Upper lobe of right lung (tissue), 1 donor: Measurements from ENCODE around the gene ARHGAP31. TPM values are rescaled to one million over a fixed set of nuclear protein-coding genes. Genes with fewer than 3 reads are reported as not detected.
"Not testable (repeated sequence)": the region's sequence is repeated elsewhere in the genome, so short reads cannot be mapped to it uniquely, and the experiment has no call there.

Experiments used
- ATAC-seq: fragments of 200-7000 bp; cut with Tn5 transposase; one replicate; pipeline ENCODE4 v1.9.1; 2020; ENCODE audit warnings: mild to moderate bottlenecking, moderate library complexity
- DNase-seq: peaks from one replicate; pipeline ENCODE4 v3.0.0-alpha.2; 2020
- H3K27ac ChIP-seq: fragments of 200-600 bp; one replicate; pipeline ENCODE4 v1.8.0; 2022
- H3K27me3 ChIP-seq: fragments of 200-600 bp; one replicate; pipeline ENCODE4 v1.8.0; 2022; ENCODE audit warnings: mild to moderate bottlenecking
- H3K36me3 ChIP-seq: fragments of 200-600 bp; one replicate; pipeline ENCODE4 v1.8.0; 2022
- H3K4me1 ChIP-seq: fragments of 200-600 bp; one replicate; pipeline ENCODE4 v1.8.0; 2022
- H3K4me3 ChIP-seq: fragments of 200-600 bp; one replicate; pipeline ENCODE4 v1.8.0; 2022; ENCODE audit warnings: mild to moderate bottlenecking
- H3K9me3 ChIP-seq: fragments of 200-600 bp; one replicate; pipeline ENCODE4 v1.8.0; 2022
- intact Hi-C: fragments of 100-400 bp; cut with DNase I; formaldehyde crosslinking; loops from one replicate; pipeline ENCODE4 v1.11.0; 2022
- total RNA-seq: library from RNA; stranded (reverse); fragmentation: NEBNext Ultra II Directional; extraction: Animal tissue kit (Norgen Biotek cat#: 25700); gene quantifications from one replicate; pipeline ENCODE4 v1.2.1, GENCODE V29; 2021
- TF ChIP-seq, protein P1 (sequence below): fragments of 200-600 bp; IDR thresholded peaks from one replicate; pipeline ENCODE4 v1.8.0; 2022; ENCODE audit warnings: antibody characterized with exemption
- donor health status: DM: no; HTN: yes; CAD: no; lungs with severe emphysema.

ARHGAP31 gene
- total RNA-seq, 1 donor from 2014 or later = 117 TPM

DNA sequence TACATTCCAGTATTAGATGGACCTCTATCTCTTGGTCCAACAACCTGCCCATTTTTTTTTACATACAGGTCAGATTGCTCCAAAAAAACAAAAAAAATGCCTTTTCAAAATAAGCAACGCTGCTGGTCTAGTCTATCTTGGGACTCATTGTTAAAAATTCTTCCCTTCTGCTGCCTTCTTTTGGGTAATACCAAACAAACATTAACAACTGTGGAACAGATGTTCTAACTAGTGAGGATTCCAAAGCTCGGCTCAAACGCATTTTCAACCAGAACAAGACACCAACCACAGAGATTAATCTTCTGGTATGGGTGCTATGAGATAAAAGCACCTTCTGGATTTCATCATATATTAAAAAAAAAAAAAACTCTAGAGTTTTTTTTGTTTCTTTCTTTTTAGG is 24.7 kb downstream of the ARHGAP31 start:
- peaks cover 32% of the 10 kb centered on the region for H3K4me1 ChIP-seq
- TF ChIP-seq, protein P1, sequence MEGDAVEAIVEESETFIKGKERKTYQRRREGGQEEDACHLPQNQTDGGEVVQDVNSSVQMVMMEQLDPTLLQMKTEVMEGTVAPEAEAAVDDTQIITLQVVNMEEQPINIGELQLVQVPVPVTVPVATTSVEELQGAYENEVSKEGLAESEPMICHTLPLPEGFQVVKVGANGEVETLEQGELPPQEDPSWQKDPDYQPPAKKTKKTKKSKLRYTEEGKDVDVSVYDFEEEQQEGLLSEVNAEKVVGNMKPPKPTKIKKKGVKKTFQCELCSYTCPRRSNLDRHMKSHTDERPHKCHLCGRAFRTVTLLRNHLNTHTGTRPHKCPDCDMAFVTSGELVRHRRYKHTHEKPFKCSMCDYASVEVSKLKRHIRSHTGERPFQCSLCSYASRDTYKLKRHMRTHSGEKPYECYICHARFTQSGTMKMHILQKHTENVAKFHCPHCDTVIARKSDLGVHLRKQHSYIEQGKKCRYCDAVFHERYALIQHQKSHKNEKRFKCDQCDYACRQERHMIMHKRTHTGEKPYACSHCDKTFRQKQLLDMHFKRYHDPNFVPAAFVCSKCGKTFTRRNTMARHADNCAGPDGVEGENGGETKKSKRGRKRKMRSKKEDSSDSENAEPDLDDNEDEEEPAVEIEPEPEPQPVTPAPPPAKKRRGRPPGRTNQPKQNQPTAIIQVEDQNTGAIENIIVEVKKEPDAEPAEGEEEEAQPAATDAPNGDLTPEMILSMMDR = no peak
- no peak overlapping the region for H3K27ac ChIP-seq
- ATAC-seq (no peak), DNase-seq (no peak)
- intact Hi-C loops = no loop called here
- no peak overlapping the region for H3K4me3 ChIP-seq
- H3K27me3 ChIP-seq = no peaks in the 10 kb centered on the region
- no peaks in the 10 kb centered on the region for H3K9me3 ChIP-seq
- H3K36me3 ChIP-seq = no peaks in the 10 kb centered on the region

DNA sequence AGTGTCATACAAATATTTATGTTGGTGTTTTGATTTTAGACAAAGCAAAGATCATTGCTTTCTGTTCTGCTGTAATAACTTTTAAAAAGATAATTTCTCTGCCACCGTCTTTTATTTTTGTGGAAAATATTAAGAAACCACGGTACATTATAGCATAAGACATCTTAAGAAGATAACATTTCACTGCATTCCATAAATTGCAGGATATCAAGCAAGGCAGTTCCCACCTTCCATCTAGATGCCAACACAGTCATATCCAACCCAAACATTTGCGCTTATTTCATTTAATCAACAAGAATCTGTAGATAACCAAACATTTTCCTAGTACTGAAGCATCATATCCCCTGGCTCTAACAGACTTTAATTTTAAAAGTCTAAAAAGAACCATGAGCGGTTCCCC is 25.1 kb downstream of the ARHGAP31 start:
- no peaks in the 10 kb centered on the region for H3K36me3 ChIP-seq
- H3K4me1 ChIP-seq = peaks cover 28% of the 10 kb centered on the region
- DNase-seq (no peak), ATAC-seq (no peak)
- no peaks in the 10 kb centered on the region for H3K27me3 ChIP-seq
- TF ChIP-seq, protein P1 = no peak
- H3K4me3 ChIP-seq = no peak overlapping the region
- intact Hi-C loops = no loop called here
- no peaks in the 10 kb centered on the region for H3K9me3 ChIP-seq
- H3K27ac ChIP-seq = no peak overlapping the region

- ATAC-seq, H3K9me3 ChIP-seq, H3K27ac ChIP-seq, H3K4me3 ChIP-seq, H3K27me3 ChIP-seq, DNase-seq, intact Hi-C loops, H3K36me3 ChIP-seq: not testable (repeated sequence)
- H3K4me1 ChIP-seq = peaks cover 21% of the 10 kb centered on the region
Measured at GRCh38 chr3:119320785-119321184, 26.6 kb downstream of the ARHGAP31 start.

GRCh38 chr3:119322021-119322834 is 28.0 kb downstream of the ARHGAP31 start:
- peak overlapping the region; percentile 88 for H3K27ac ChIP-seq
- H3K27me3 ChIP-seq = no peaks in the 10 kb centered on the region
- ATAC-seq (peak; percentile 46), DNase-seq (no peak)
- H3K4me1 ChIP-seq = peaks cover 27% of the 10 kb centered on the region
- H3K4me3 ChIP-seq = peak overlapping the region; percentile 70
- H3K9me3 ChIP-seq = no peaks in the 10 kb centered on the region
- intact Hi-C loops = no loop called here
- no peaks in the 10 kb centered on the region for H3K36me3 ChIP-seq
- TF ChIP-seq, protein P1 = no peak

GRCh38 chr3:119322835-119323722 is 28.9 kb downstream of the ARHGAP31 start:
- intact Hi-C loops = no loop called here
- TF ChIP-seq, protein P1 = peak; percentile 28

GRCh38 chr3:119323723-119324085 is 29.5 kb downstream of the ARHGAP31 start:
- TF ChIP-seq, protein P1 = no peak
- no peaks in the 10 kb centered on the region for H3K9me3 ChIP-seq
- H3K27me3 ChIP-seq = no peaks in the 10 kb centered on the region
- no peak for DNase-seq
- intact Hi-C loops = no loop called here
- no peak for ATAC-seq
- peak overlapping the region; percentile 88 for H3K27ac ChIP-seq
- H3K4me1 ChIP-seq = peaks cover 29% of the 10 kb centered on the region
- H3K4me3 ChIP-seq = peak overlapping the region; percentile 70
- H3K36me3 ChIP-seq = no peaks in the 10 kb centered on the region

More at GRCh38 chr3:119322835-119323722, 28.9 kb downstream of the ARHGAP31 start:
- Histone ChIP-seq H3K36me3 (no peaks in the 10 kb centered on the region), H3K27ac (peak overlapping the region; percentile 88), H3K9me3 (no peaks in the 10 kb centered on the region), H3K27me3 (no peaks in the 10 kb centered on the region), H3K4me3 (peak overlapping the region; percentile 70), H3K4me1 (peaks cover 29% of the 10 kb centered on the region)
- DNase-seq = peak; percentile 95
- ATAC-seq = peak; percentile 96
